Left ventricle myocardium superior (tissue), 1 donor: ENCODE results near the gene NPDC1. TPM values are rescaled to one million over a fixed set of nuclear protein-coding genes. Genes with fewer than 3 reads are reported as not detected.
A peak's percentile ranks its signal among the peaks of the same experiment; 100 is the strongest.

Experiments
- ATAC-seq: fragments of 200-7000 bp; cut with Tn5 transposase; one replicate; pipeline ENCODE4 v1.9.1; 2020; ENCODE audit warnings: mild to moderate bottlenecking, moderate library complexity
- DNase-seq: peaks from one replicate; pipeline ENCODE4 v3.0.0-alpha.2; 2020
- intact Hi-C: fragments of 100-400 bp; cut with micrococcal nuclease; formaldehyde crosslinking; loops from one replicate; pipeline ENCODE4 v1.11.0; 2022
- total RNA-seq: library from RNA; stranded (reverse); fragmentation: NEBNext Ultra II Directional; extraction: Animal tissue kit (Norgen Biotek cat#: 25700); gene quantifications from one replicate; pipeline ENCODE4 v1.2.1, GENCODE V29; 2021
- donor health status: DM: no; HTN: yes; CAD: no; lungs with severe emphysema.

NPDC1 gene
- total RNA-seq, 1 donor from 2014 or later, result 59.0 TPM

GRCh38 chr9:137018761-137019559 lies 27.0 kb downstream of the NPDC1 start:
- no peak for ATAC-seq
- intact Hi-C loops, result no loop called here

GRCh38 chr9:137017791-137018497 lies 28.0 kb downstream of the NPDC1 start:
- ATAC-seq (no peak), DNase-seq (no peak)
- intact Hi-C loops, result no loop called here

More at GRCh38 chr9:137018761-137019559, 27.0 kb downstream of the NPDC1 start:
- no peak for DNase-seq

- no peak for ATAC-seq
- intact Hi-C loops, result no loop called here
- DNase-seq, result no peak
Measured at GRCh38 chr9:137017071-137017470, 28.9 kb downstream of the NPDC1 start.

GRCh38 chr9:137016436-137016835 lies 29.5 kb downstream of the NPDC1 start:
- ATAC-seq (no peak), DNase-seq (no peak)
- intact Hi-C loops, result no loop called here

- no peak for ATAC-seq
- intact Hi-C loops, result no loop called here
- DNase-seq, result no peak
Measured at GRCh38 chr9:137015976-137016375, 30.0 kb downstream of the NPDC1 start.

- intact Hi-C loops, result no loop called here
- no peak for DNase-seq
- no peak for ATAC-seq
Measured at GRCh38 chr9:137015540-137015930, 30.4 kb downstream of the NPDC1 start.

GRCh38 chr9:137014776-137015539 lies 31.0 kb downstream of the NPDC1 start:
- intact Hi-C loops, result no loop called here
- DNase-seq (no peak), ATAC-seq (no peak)

GRCh38 chr9:137014166-137014565 lies 31.8 kb downstream of the NPDC1 start:
- intact Hi-C loops, result no loop called here
- ATAC-seq, result no peak
- no peak for DNase-seq

GRCh38 chr9:137013571-137013940 lies 32.4 kb downstream of the NPDC1 start:
- DNase-seq (no peak), ATAC-seq (no peak)
- intact Hi-C loops, result no loop called here

- no peak for DNase-seq
- no peak for ATAC-seq
- intact Hi-C loops, result no loop called here
Measured at GRCh38 chr9:137012694-137013570, 33.0 kb downstream of the NPDC1 start.

GRCh38 chr9:137011907-137012675 lies 33.9 kb downstream of the NPDC1 start:
- DNase-seq (no peak), ATAC-seq (no peak)
- intact Hi-C loops, result no loop called here

- DNase-seq (no peak), ATAC-seq (no peak)
- intact Hi-C loops, result no loop called here
Measured at GRCh38 chr9:137011156-137011555, 34.8 kb downstream of the NPDC1 start.

GRCh38 chr9:137009938-137010732 lies 35.8 kb downstream of the NPDC1 start:
- no peak for ATAC-seq
- intact Hi-C loops, result no loop called here
- DNase-seq, result no peak

GRCh38 chr9:137009217-137009616 lies 36.8 kb downstream of the NPDC1 start:
- ATAC-seq (no peak), DNase-seq (no peak)
- intact Hi-C loops, result no loop called here

- ATAC-seq (no peak), DNase-seq (no peak)
- intact Hi-C loops, result no loop called here
Measured at GRCh38 chr9:137008312-137008711, 37.7 kb downstream of the NPDC1 start.

GRCh38 chr9:137007816-137008270 lies 38.1 kb downstream of the NPDC1 start:
- ATAC-seq (no peak), DNase-seq (no peak)
- intact Hi-C loops, result no loop called here

GRCh38 chr9:137007108-137007815 lies 38.7 kb downstream of the NPDC1 start:
- intact Hi-C loops, result no loop called here
- no peak for DNase-seq
- peak; percentile 12 for ATAC-seq
